Body of pancreas (tissue), 4 donors: ENCODE results near the gene COX19. TPM values are rescaled to one million over a fixed set of nuclear protein-coding genes. Genes with fewer than 3 reads are reported as not detected.

Experiments
- ATAC-seq: fragments of 150-250 bp; one replicate; pipeline ENCODE4 v1.9.1; 2016
- DNase-seq, 4 donors: peaks; one replicate each; pipeline ENCODE4 v3.0.0-alpha.2; 2019
- H3K27ac ChIP-seq, 4 donors: fragments of 200-600 bp; sonication (generic); 1 replicate in 3 of 4; 2 replicates in 1 of 4; pipeline versions ENCODE4 v1.5.1 to v1.6.1; 2016 to 2019; ENCODE audit warnings: mild to moderate bottlenecking in 1 of 4, mixed read lengths in 1 of 4, moderate library complexity in 1 of 4
- H3K27me3 ChIP-seq, 2 donors: fragments of 200-600 bp; sonication (generic); one replicate each; pipeline ENCODE4 v1.6.0; 2016; ENCODE audit warnings: mild to moderate bottlenecking in 1 of 2
- H3K36me3 ChIP-seq, 2 donors: fragments of 200-600 bp; sonication (generic); replicated peaks in 1 of 2; 2 replicates each; pipeline ENCODE4 v1.5.1; 2016; ENCODE audit warnings: low read depth in 2 of 2; ENCODE audit not compliant: insufficient read depth in 1 of 2
- H3K4me1 ChIP-seq: fragments of 200-600 bp; sonication (generic); one replicate; pipeline ENCODE4 v1.6.0; 2016
- H3K4me3 ChIP-seq, 2 donors: fragments of 200-600 bp; sonication (generic); 1 replicate in 1 of 2; 2 replicates in 1 of 2; pipeline ENCODE4 v1.5.1; 2016 to 2019
- H3K9me3 ChIP-seq, 3 donors: fragments of 200-600 bp; sonication (generic); 1 replicate in 2 of 3; 2 replicates in 1 of 3; pipeline ENCODE4 v1.5.1; 2016
- CTCF ChIP-seq, 7 experiments: fragments of 450-650 bp in 4 of 7; fragments of 200-600 bp in 3 of 7; sonication (generic) in 3 of 7; IDR thresholded peaks; one replicate each; pipeline ENCODE4 v1.5.1; 2016 to 2019; ENCODE audit warnings: antibody characterized with exemption in 7 of 7
- POLR2A ChIP-seq, 3 donors: fragments of 450-650 bp; IDR thresholded peaks; one replicate each; pipeline ENCODE4 v1.6.1; 2016; ENCODE audit warnings: antibody characterized with exemption in 3 of 3, mild to moderate bottlenecking in 2 of 3
- WGBS, 2 donors: methylation state at CpG; one replicate each; pipeline ENCODE4 v1.1.5; 2017; 5-methylcytosine and 5-hydroxymethylcytosine counted together
- intact Hi-C: fragments of 100-400 bp; cut with DNase I; formaldehyde crosslinking; loops from one replicate; pipeline ENCODE4 v1.15.1; 2023
- total RNA-seq, 2 donors: library from RNA; depleted of rRNA; stranded (reverse); fragments of >200 nt; gene quantifications; one replicate each; pipeline ENCODE4 v1.1.0, GENCODE V29; 2016

Gene COX19
- total RNA-seq, 2 donors from 2014 or later: 9.6 to 25.1 TPM

DNA sequence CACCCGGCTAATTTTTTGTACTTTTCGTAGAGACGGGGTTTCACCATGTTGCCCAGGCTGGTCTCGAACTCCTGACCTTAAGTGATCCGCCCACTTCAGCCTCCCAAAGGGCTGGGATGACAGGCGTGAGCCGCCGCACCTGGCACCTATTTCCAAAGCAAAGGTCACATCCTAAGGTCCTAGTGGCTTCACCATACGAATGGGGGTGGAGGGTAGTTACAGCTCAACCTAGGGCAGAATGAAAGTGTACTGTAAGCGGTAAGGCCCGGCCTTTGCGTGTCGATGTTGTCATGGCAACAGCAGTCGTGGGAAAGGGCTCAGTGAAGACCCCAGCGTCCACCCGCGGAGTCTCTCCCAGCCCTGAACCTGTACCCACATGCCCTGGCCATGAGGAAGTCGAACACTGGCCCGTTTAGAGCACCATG lies 1.6 kb upstream of the COX19 start:
- Histone ChIP-seq H3K27me3 (no peaks in the 10 kb centered on the region), H3K36me3 (no peaks in the 10 kb centered on the region), H3K4me1 (peaks cover 63% of the 10 kb centered on the region), H3K9me3 (no peaks in the 10 kb centered on the region), H3K27ac (peak overlapping the region; percentile 96 to 99 (median 99)), H3K4me3 (no peak overlapping the region)
- TF ChIP-seq POLR2A (IDR thresholded peaks at IDR 0.05): no peak
- TF ChIP-seq CTCF (IDR thresholded peaks at IDR 0.05): no peak
- DNase-seq: peak in 1 of 4 donors; percentile 46
- WGBS, 2 donors: 42 to 63% methylated on average over 9 to 19 of the region's 19 CpGs
- intact Hi-C loops: no loop called here
- no peak for ATAC-seq

DNA sequence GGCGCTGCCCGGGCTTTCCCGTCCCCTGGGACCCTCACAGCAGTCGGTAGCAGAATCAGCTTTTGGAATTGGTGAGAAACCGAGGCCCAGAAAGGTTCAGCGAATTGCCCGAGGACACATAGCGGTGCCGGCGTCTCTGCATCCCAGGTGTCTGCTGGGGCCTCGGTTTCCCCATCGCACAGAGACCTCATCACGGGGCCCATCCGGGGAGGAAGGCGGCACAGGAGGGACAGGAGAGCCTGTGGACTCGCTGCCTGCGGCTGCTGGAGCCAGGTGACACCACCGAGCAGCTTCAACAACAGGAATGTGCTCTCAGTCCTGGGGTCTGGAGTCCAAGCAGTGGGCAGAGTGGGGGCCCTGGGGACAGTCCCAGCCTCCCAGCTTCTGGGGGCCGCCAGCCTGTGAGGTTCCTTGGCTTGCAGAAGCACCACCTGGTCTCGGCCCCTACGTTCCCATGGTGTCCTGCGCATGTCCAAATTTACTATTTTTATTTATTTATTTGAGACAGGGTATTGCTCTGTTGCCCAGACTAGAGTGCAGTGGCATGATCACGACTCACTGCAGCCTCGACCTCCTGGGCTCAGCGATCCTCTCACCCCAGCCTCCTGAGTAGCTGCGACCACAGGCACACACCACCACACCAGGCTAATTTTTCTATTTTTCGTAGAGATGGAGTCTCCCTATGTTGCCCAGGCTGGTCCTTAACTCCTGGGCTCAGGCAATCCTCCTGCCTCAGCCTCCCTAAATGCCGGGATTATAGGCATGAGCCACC lies 539 bp upstream of the COX19 start:
- Histone ChIP-seq H3K36me3 (no peaks in the 10 kb centered on the region), H3K4me1 (peaks cover 64% of the 10 kb centered on the region), H3K9me3 (no peaks in the 10 kb centered on the region), H3K27ac (peak overlapping the region; percentile 96 to 99 (median 99)), H3K27me3 (no peaks in the 10 kb centered on the region), H3K4me3 (peak overlapping the region; percentile 98 to 100)
- WGBS, 2 donors: 29 to 44% methylated on average over 14 to 27 of the region's 28 CpGs
- DNase-seq (peak; percentile 44 to 56 (median 50)), ATAC-seq (no peak)
- TF ChIP-seq CTCF (IDR thresholded peaks at IDR 0.05) (no peak), POLR2A (IDR thresholded peaks at IDR 0.05) (no peak)
- intact Hi-C loops: no loop called here

DNA sequence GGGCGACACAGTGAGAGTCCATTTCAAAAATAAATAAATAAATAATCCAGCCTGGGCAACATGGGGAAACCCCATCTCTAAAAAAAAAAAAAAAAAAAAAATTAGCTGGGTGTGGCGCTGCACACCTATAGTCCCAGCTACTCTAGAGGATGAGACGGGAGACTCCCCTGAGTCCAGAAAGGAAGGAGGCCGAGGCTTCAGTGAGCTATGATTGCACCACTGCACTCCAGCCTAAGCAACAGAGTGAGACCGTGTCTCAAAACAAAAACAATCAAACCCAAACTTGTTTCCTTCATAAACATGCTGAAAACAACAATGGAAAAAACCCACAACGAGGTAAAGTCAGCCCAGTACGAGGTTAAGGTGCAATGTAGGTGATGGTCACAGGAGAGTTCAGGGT lies 1.2 kb downstream of the COX19 start:
- peak overlapping the region in 2 of 4 donors; percentile 99 for H3K27ac ChIP-seq
- H3K36me3 ChIP-seq: no peaks in the 10 kb centered on the region
- ATAC-seq (no peak), DNase-seq (no peak)
- no peaks in the 10 kb centered on the region for H3K27me3 ChIP-seq
- WGBS, 2 donors: 19 to 24% methylated on average over 7 of the region's 7 CpGs
- H3K4me1 ChIP-seq: peaks cover 62% of the 10 kb centered on the region
- H3K4me3 ChIP-seq: peak overlapping the region in 1 of 2 donors; percentile 98
- TF ChIP-seq POLR2A (IDR thresholded peaks at IDR 0.05) (no peak), CTCF (IDR thresholded peaks at IDR 0.05) (no peak)
- intact Hi-C loops: no loop called here
- no peaks in the 10 kb centered on the region for H3K9me3 ChIP-seq

DNA sequence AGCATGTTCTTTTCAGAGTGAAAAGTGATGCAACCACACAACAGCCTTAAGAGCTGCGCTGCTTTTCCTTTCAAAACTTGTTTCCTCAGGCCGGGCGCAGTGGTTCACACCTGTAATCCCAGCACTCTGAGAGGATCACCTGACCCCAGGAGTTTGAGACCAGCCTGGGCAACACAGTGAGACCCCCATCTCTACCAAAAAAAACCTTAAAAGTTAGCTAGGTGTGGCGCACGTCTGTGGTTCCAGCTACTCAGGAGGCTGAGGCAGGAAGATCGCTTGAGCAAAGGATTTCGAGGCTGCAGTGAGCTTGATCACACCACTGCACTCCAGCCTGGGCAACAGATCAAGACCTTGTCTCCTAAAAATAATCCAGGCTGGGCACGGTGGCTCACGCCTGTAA lies 2.0 kb downstream of the COX19 start:
- TF ChIP-seq CTCF (IDR thresholded peaks at IDR 0.05) (no peak), POLR2A (IDR thresholded peaks at IDR 0.05) (no peak)
- H3K4me1 ChIP-seq: peaks cover 54% of the 10 kb centered on the region
- intact Hi-C loops: no loop called here
- DNase-seq: no peak
- 58 to 78% methylated on average over 9 of the region's 9 CpGs for WGBS, 2 donors
- no peaks in the 10 kb centered on the region for H3K27me3 ChIP-seq
- no peaks in the 10 kb centered on the region for H3K9me3 ChIP-seq
- H3K36me3 ChIP-seq: peaks cover 2 to 4% of the 10 kb centered on the region in 2 donors
- H3K27ac ChIP-seq: peak overlapping the region in 3 of 4 donors; percentile 7 to 51 (median 18)
- H3K4me3 ChIP-seq: no peak overlapping the region
- ATAC-seq: no peak
